ENCODE data around the gene SRSF5. TPM values are rescaled to one million over a fixed set of nuclear protein-coding genes. Genes with fewer than 3 reads are reported as not detected.
A peak's percentile ranks its signal among the peaks of the same experiment; 100 is the strongest.

Gene SRSF5
- total and polyA plus RNA-seq, 2 donors (not counting 3 experiments of a cell fraction or from before 2014, with no cell fraction given), result 192 to 253 TPM

- no peaks in the 10 kb centered on the region for H3K9me3 ChIP-seq (replicated peaks; ENCODE audit: control insufficient read depth, insufficient read depth, low read length)
- H3K9ac ChIP-seq (replicated peaks; ENCODE audit: extremely low read depth, insufficient read depth, low read length), result no peak overlapping the region
- no peak overlapping the region for H3K4me3 ChIP-seq (replicated peaks in 1 of 3; ENCODE audit: insufficient read depth in 1 of 3, low read depth in 1 of 3, low read length in 3 of 3)
- H4K20me1 ChIP-seq (replicated peaks; ENCODE audit: control insufficient read depth, extremely low read depth, insufficient read depth, low read length), result no peaks in the 10 kb centered on the region
- H3K79me2 ChIP-seq (ENCODE audit: control insufficient read depth, insufficient read depth, low read length), result no peaks in the 10 kb centered on the region
- BruUV-seq (replicated peaks), result no TSS peak
- dilution Hi-C loops (cut with MboI; ENCODE audit: extremely low pct_ligation_motif_present, low sequenced_read_pairs), result no loop called here
- POLR2A ChIA-PET, result no interaction called here
- no peak for TF ChIP-seq MYC (IDR thresholded peaks at IDR 0.05; ENCODE audit: low read depth, low read length)
- TF ChIP-seq GATA2 (IDR thresholded peaks at IDR 0.05; ENCODE audit: insufficient read depth, insufficient read length, low read depth, low read length), result no peak
- peak; percentile 23 for TF ChIP-seq MAX (IDR thresholded peaks at IDR 0.05; ENCODE audit: insufficient read depth, insufficient read length)
- no peak for TF ChIP-seq POLR2A (IDR thresholded peaks at IDR 0.05; ENCODE audit: low read depth, low read length)
- TF ChIP-seq POLR2AphosphoS5 (IDR thresholded peaks at IDR 0.05; ENCODE audit: insufficient read depth, low read depth, low read length), result no peak
- TF ChIP-seq FOS (IDR thresholded peaks at IDR 0.05; ENCODE audit: borderline replicate concordance, insufficient read depth, low read length), result no peak
- TF ChIP-seq CTCF (IDR thresholded peaks at IDR 0.05; ENCODE audit: extremely low read depth in 1 of 2, insufficient read depth in 1 of 2, low read depth in 1 of 2, low read length in 2 of 2), result peak; percentile 71 to 72
- TF ChIP-seq EZH2 (IDR thresholded peaks at IDR 0.05; ENCODE audit: borderline replicate concordance, low read depth, low read length, severe bottlenecking), result no peak
- no peak for TF ChIP-seq JUN (IDR thresholded peaks at IDR 0.05; ENCODE audit: borderline replicate concordance, insufficient read depth, insufficient read length, low read depth)
- FAIRE-seq (peak; percentile 87), DNase-seq (ENCODE audit: low read depth, low spot score) (peak; percentile 83)
- H3K4me2 ChIP-seq (ENCODE audit: insufficient read depth, low read length), result no peak overlapping the region
- no peaks in the 10 kb centered on the region for H3K36me3 ChIP-seq (ENCODE audit: control insufficient read depth in 2 of 2, extremely low read depth in 1 of 2, insufficient read depth in 2 of 2, low read length in 2 of 2)
- H3K4me1 ChIP-seq (ENCODE audit: control insufficient read depth, extremely low read depth, insufficient read depth, low read length), result no peaks in the 10 kb centered on the region
- CTCF ChIA-PET, result interaction anchor here (0.6 to 9.8 kb wide), 24 partner anchors 9 to 903 kb away, joined by 3 to 255 read pairs (median 4); partner anchors contain the start of genes CCDC177, SLC10A1 and SMOC1
- no peak overlapping the region for H3K27ac ChIP-seq (ENCODE audit: insufficient read depth, low read depth, low read length)
- peaks cover 4 to 14% of the 10 kb centered on the region in 2 experiments for H3K27me3 ChIP-seq (ENCODE audit: control insufficient read depth in 2 of 2, insufficient read depth in 2 of 2, low read length in 2 of 2)
- no peaks in the 10 kb centered on the region for H3K9me1 ChIP-seq (replicated peaks; ENCODE audit: control insufficient read depth, extremely low read depth, insufficient read depth, low read length)
- intact Hi-C loops (cut with micrococcal nuclease), result loop anchor here (1.0 to 5.0 kb wide), 7 partner anchors 58 to 499 kb away; no protein-coding TSS in a partner anchor
- no peak overlapping the region for H2AFZ ChIP-seq (ENCODE audit: low read depth, low read length)
These were observed 51.8 kb downstream of the SRSF5 start for GRCh38 chr14:69818758-69819191.

All from endothelial cell of umbilical vein (primary cell).